Activated CD4-positive, alpha-beta T cell treated with anti-CD3 and anti-CD28 coated beads for 36 hours (primary cell): ENCODE results near the gene NEK4. TPM values are rescaled to one million over a fixed set of nuclear protein-coding genes. Genes with fewer than 3 reads are reported as not detected.

Source experiments
- ATAC-seq: fragments of 200-7000 bp; cut with Tn5 transposase; one replicate; pipeline ENCODE4 v1.10.0; 2021; ENCODE audit warnings: mild to moderate bottlenecking, moderate library complexity
- CTCF ChIA-PET: fragments of 350-600 bp; sonication (Branson Sonifier 250); formaldehyde crosslinking; loops from one replicate; lab custom pipeline; 2021; ENCODE audit warnings: antibody characterized with exemption; lab: Charles Lee
- POLR2A ChIA-PET: fragments of 350-600 bp; sonication (Branson Sonifier 250); formaldehyde crosslinking; loops from one replicate; lab custom pipeline; 2021; ENCODE audit warnings: antibody characterized with exemption, inconsistent platforms; lab: Charles Lee
- DNase-seq: peaks from one replicate; pipeline ENCODE4 v3.0.0-alpha.2; 2020
- H3K27ac Mint-ChIP-seq: one replicate; pipeline ENCODE4 v1.8.0; 2021; ENCODE audit warnings: mixed read lengths
- H3K27me3 Mint-ChIP-seq: one replicate; pipeline ENCODE4 v1.8.0; 2021; ENCODE audit warnings: mixed read lengths
- H3K36me3 Mint-ChIP-seq: one replicate; pipeline ENCODE4 v1.8.0; 2021; ENCODE audit warnings: low read depth, mixed read lengths
- H3K4me1 Mint-ChIP-seq: one replicate; pipeline ENCODE4 v1.8.0; 2021; ENCODE audit warnings: mixed read lengths
- H3K4me3 Mint-ChIP-seq: one replicate; pipeline ENCODE4 v1.8.0; 2021; ENCODE audit warnings: mild to moderate bottlenecking, moderate library complexity, mixed read lengths
- H3K9me3 Mint-ChIP-seq: one replicate; pipeline ENCODE4 v1.8.0; 2021; ENCODE audit warnings: low read depth, mixed read lengths
- intact Hi-C, 2 experiments: fragments of 100-400 bp; cut with DNase I in 1 of 2; cut with micrococcal nuclease in 1 of 2; formaldehyde crosslinking; loops; one replicate each; pipeline versions ENCODE4 v1.14.2 to v1.15.1; 2022 to 2024; cut with DNase I, micrococcal nuclease
- total RNA-seq, 2 experiments: library from RNA; stranded (reverse); gene quantifications; one replicate each; pipeline ENCODE4 v1.2.3, GENCODE V29; 2021

Gene NEK4
- total RNA-seq, 2 experiments from 2014 or later: 19.1 to 21.4 TPM

- Mint-ChIP-seq H3K9me3 (no peaks in the 10 kb centered on the region), H3K4me1 (no peaks in the 10 kb centered on the region), H3K4me3 (no peak overlapping the region), H3K27me3 (peaks cover 2% of the 10 kb centered on the region), H3K36me3 (no peaks in the 10 kb centered on the region), H3K27ac (no peak overlapping the region)
- POLR2A ChIA-PET: interaction anchor here (0.6 kb wide), 1 partner anchor 180 kb away, joined by 4 read pairs; no protein-coding TSS in a partner anchor
- intact Hi-C loops: no loop called here
- no peak for ATAC-seq
- CTCF ChIA-PET: interaction anchor here (0.6 to 0.8 kb wide), 2 partner anchors 13 to 100 kb away, joined by 3 read pairs; no protein-coding TSS in a partner anchor
- DNase-seq: no peak
Measured at GRCh38 chr3:52784931-52785590, 14.3 kb upstream of the NEK4 start.

- no peaks in the 10 kb centered on the region for H3K9me3 Mint-ChIP-seq
- DNase-seq: no peak
- H3K4me1 Mint-ChIP-seq: no peaks in the 10 kb centered on the region
- intact Hi-C loops: no loop called here
- ChIA-PET POLR2A (no interaction called here), CTCF (interaction anchor here (0.8 kb wide), 1 partner anchor 14 kb away, joined by 3 read pairs; no protein-coding TSS in a partner anchor)
- no peak for ATAC-seq
- no peaks in the 10 kb centered on the region for H3K36me3 Mint-ChIP-seq
- no peak overlapping the region for H3K27ac Mint-ChIP-seq
- peaks cover 2% of the 10 kb centered on the region for H3K27me3 Mint-ChIP-seq
- no peak overlapping the region for H3K4me3 Mint-ChIP-seq
Measured at GRCh38 chr3:52784021-52784621, 13.4 kb upstream of the NEK4 start.

GRCh38 chr3:52783211-52783555 lies 12.4 kb upstream of the NEK4 start:
- Mint-ChIP-seq H3K27ac (no peak overlapping the region), H3K4me3 (no peak overlapping the region), H3K27me3 (peaks cover 2% of the 10 kb centered on the region), H3K36me3 (no peaks in the 10 kb centered on the region), H3K9me3 (no peaks in the 10 kb centered on the region), H3K4me1 (no peaks in the 10 kb centered on the region)
- CTCF ChIA-PET: interaction anchor here (0.5 to 1.0 kb wide), 2 partner anchors 10 to 244 kb away, joined by 3 read pairs; no protein-coding TSS in a partner anchor
- no peak for ATAC-seq
- intact Hi-C loops: no loop called here
- DNase-seq: no peak
- POLR2A ChIA-PET: no interaction called here

- no peak overlapping the region for H3K4me3 Mint-ChIP-seq
- no peaks in the 10 kb centered on the region for H3K4me1 Mint-ChIP-seq
- CTCF ChIA-PET: interaction anchor here (0.5 to 1.0 kb wide), 2 partner anchors 9 to 245 kb away, joined by 3 read pairs; no protein-coding TSS in a partner anchor
- POLR2A ChIA-PET: no interaction called here
- no peak for DNase-seq
- H3K27me3 Mint-ChIP-seq: peaks cover 2% of the 10 kb centered on the region
- H3K27ac Mint-ChIP-seq: no peak overlapping the region
- no peaks in the 10 kb centered on the region for H3K9me3 Mint-ChIP-seq
- no peak for ATAC-seq
- H3K36me3 Mint-ChIP-seq: no peaks in the 10 kb centered on the region
- intact Hi-C loops: no loop called here
Measured at GRCh38 chr3:52782412-52783210, 11.9 kb upstream of the NEK4 start.

- Mint-ChIP-seq H3K27me3 (peaks cover 2% of the 10 kb centered on the region), H3K4me1 (no peaks in the 10 kb centered on the region), H3K27ac (no peak overlapping the region), H3K4me3 (no peak overlapping the region), H3K9me3 (no peaks in the 10 kb centered on the region), H3K36me3 (no peaks in the 10 kb centered on the region)
- ATAC-seq (no peak), DNase-seq (no peak)
- CTCF ChIA-PET: no interaction called here
- POLR2A ChIA-PET: no interaction called here
- intact Hi-C loops: no loop called here
Measured at GRCh38 chr3:52781741-52782140, 11.0 kb upstream of the NEK4 start.

- DNase-seq (no peak), ATAC-seq (no peak)
- Mint-ChIP-seq H3K27ac (no peak overlapping the region), H3K27me3 (peaks cover 2% of the 10 kb centered on the region), H3K4me3 (no peak overlapping the region), H3K4me1 (no peaks in the 10 kb centered on the region), H3K9me3 (no peaks in the 10 kb centered on the region), H3K36me3 (no peaks in the 10 kb centered on the region)
- ChIA-PET CTCF (interaction anchor here (0.5 to 1.2 kb wide), 3 partner anchors 9 to 56 kb away, joined by 3 to 5 read pairs (median 3); no protein-coding TSS in a partner anchor), POLR2A (no interaction called here)
- intact Hi-C loops: no loop called here
Measured at GRCh38 chr3:52779837-52780585, 9.3 kb upstream of the NEK4 start.

- ATAC-seq (no peak), DNase-seq (no peak)
- no peaks in the 10 kb centered on the region for H3K4me1 Mint-ChIP-seq
- H3K4me3 Mint-ChIP-seq: no peak overlapping the region
- ChIA-PET POLR2A (no interaction called here), CTCF (interaction anchor here (0.6 to 1.2 kb wide), 3 partner anchors 13 to 335 kb away, joined by 3 to 5 read pairs (median 4); no protein-coding TSS in a partner anchor)
- no peak overlapping the region for H3K27ac Mint-ChIP-seq
- intact Hi-C loops: no loop called here
- H3K27me3 Mint-ChIP-seq: peaks cover 2% of the 10 kb centered on the region
- H3K9me3 Mint-ChIP-seq: no peaks in the 10 kb centered on the region
- no peaks in the 10 kb centered on the region for H3K36me3 Mint-ChIP-seq
Measured at GRCh38 chr3:52779011-52779836, 8.5 kb upstream of the NEK4 start.

GRCh38 chr3:52777959-52778805 lies 7.4 kb upstream of the NEK4 start:
- ChIA-PET POLR2A (no interaction called here), CTCF (interaction anchor here (0.6 to 0.7 kb wide), 2 partner anchors 191 to 336 kb away, joined by 3 to 4 read pairs; no protein-coding TSS in a partner anchor)
- no peak overlapping the region for H3K4me3 Mint-ChIP-seq
- H3K9me3 Mint-ChIP-seq: no peaks in the 10 kb centered on the region
- no peaks in the 10 kb centered on the region for H3K36me3 Mint-ChIP-seq
- no peak for ATAC-seq
- H3K4me1 Mint-ChIP-seq: no peaks in the 10 kb centered on the region
- peaks cover 2% of the 10 kb centered on the region for H3K27me3 Mint-ChIP-seq
- intact Hi-C loops: no loop called here
- H3K27ac Mint-ChIP-seq: no peak overlapping the region
- no peak for DNase-seq

- no peaks in the 10 kb centered on the region for H3K36me3 Mint-ChIP-seq
- CTCF ChIA-PET: interaction anchor here (0.6 kb wide), 1 partner anchor 190 kb away, joined by 3 read pairs; no protein-coding TSS in a partner anchor
- no peak for DNase-seq
- ATAC-seq: no peak
- no peak within 1 kb of the TSS for H3K27ac Mint-ChIP-seq
- no peaks in the 10 kb centered on the region for H3K4me1 Mint-ChIP-seq
- H3K4me3 Mint-ChIP-seq: no peak within 1 kb of the TSS
- H3K9me3 Mint-ChIP-seq: no peaks in the 10 kb centered on the region
- POLR2A ChIA-PET: no interaction called here
- H3K27me3 Mint-ChIP-seq: peaks cover 2% of the 10 kb centered on the region
- intact Hi-C loops: no loop called here
Measured at GRCh38 chr3:52777127-52777958, 6.6 kb upstream of the NEK4 start, which contains the start of gene ITIH1. TSS of gene ITIH1 (plus strand) at chr3:52777599. CDS start at chr3:52777616, 17 bp downstream.
